GM18951 (cell line): ENCODE results near the gene NXPE4.

ENCODE experiments used
- POLR2A ChIP-seq: IDR thresholded peaks from 4 replicates; pipeline ENCODE4 v1.6.1; 2011; ENCODE audit warnings: mild to moderate bottlenecking; ENCODE audit not compliant: insufficient read length, insufficient read depth; ENCODE audit errors: extremely low read depth
- in situ Hi-C: fragments of 300-500 bp; cut with MboI; formaldehyde crosslinking; loops from one replicate; pipeline ENCODE4 v1.12.0; 2022; ENCODE audit warnings: low sequenced_read_pairs, mixed read lengths, inconsistent platforms; ENCODE audit not compliant: unreplicated experiment

NXPE4 gene

GRCh38 chr11:114562166-114562916, 33.2 kb downstream of the NXPE4 start:
- no peak for TF ChIP-seq POLR2A
- in situ Hi-C loops: no loop called here

GRCh38 chr11:114559425-114560310, 35.9 kb downstream of the NXPE4 start, which contains the start of gene NXPE1:
NXPE1 (minus strand) TSS chr11:114559881; CDS start chr11:114551201, 8,680 bp downstream.
- TF ChIP-seq POLR2A: no peak
- in situ Hi-C loops: no loop called here

- in situ Hi-C loops: no loop called here
- no peak for TF ChIP-seq POLR2A
These were observed 39.5 kb downstream of the NXPE4 start for GRCh38 chr11:114556135-114556534.

- TF ChIP-seq POLR2A: no peak
- in situ Hi-C loops: no loop called here
These were observed 41.9 kb downstream of the NXPE4 start for GRCh38 chr11:114553642-114554041.

GRCh38 chr11:114551060-114551459, 44.5 kb downstream of the NXPE4 start:
- no peak for TF ChIP-seq POLR2A

GRCh38 chr11:114525682-114526081, 69.9 kb downstream of the NXPE4 start:
- TF ChIP-seq POLR2A: no peak
- in situ Hi-C loops: no loop called here

More at GRCh38 chr11:114551060-114551459, 44.5 kb downstream of the NXPE4 start:
- in situ Hi-C loops: no loop called here

- in situ Hi-C loops: no loop called here
- TF ChIP-seq POLR2A: no peak
These were observed 71.5 kb downstream of the NXPE4 start for GRCh38 chr11:114524122-114524521.

GRCh38 chr11:114522818-114523217, 72.8 kb downstream of the NXPE4 start:
- no peak for TF ChIP-seq POLR2A
- in situ Hi-C loops: no loop called here
